WTC11 (cell line): ENCODE data around the gene RBSN.

Source experiments
- ARID4B ChIP-seq: sonication (generic); formaldehyde crosslinking; IDR thresholded peaks from 2 replicates; pipeline ENCODE4 v1.8.0; 2023; ENCODE audit warnings: missing genetic modification reagents, mild to moderate bottlenecking, borderline replicate concordance
- ATF3 ChIP-seq: sonication (generic); formaldehyde crosslinking; conservative IDR thresholded peaks from 2 replicates; pipeline ENCODE4 v1.8.1; 2022; ENCODE audit warnings: mild to moderate bottlenecking, missing genetic modification reagents
- CTCF ChIP-seq: fragments of 200-600 bp; IDR thresholded peaks from 2 replicates; pipeline ENCODE4 v1.8.0; 2022; ENCODE audit warnings: antibody characterized with exemption
- ELF4 ChIP-seq: sonication (generic); formaldehyde crosslinking; IDR thresholded peaks from 2 replicates; pipeline ENCODE4 v1.8.1; 2022; ENCODE audit warnings: low read depth, mild to moderate bottlenecking, moderate library complexity, missing genetic modification reagents
- FOXK1 ChIP-seq: sonication (generic); formaldehyde crosslinking; IDR thresholded peaks from 2 replicates; pipeline ENCODE4 v1.8.0; 2022; ENCODE audit warnings: mild to moderate bottlenecking, moderate library complexity, missing genetic modification reagents
- GTF2I ChIP-seq: fragments of 250-450 bp; sonication (Bioruptor Pico); conservative IDR thresholded peaks from 2 replicates; pipeline ENCODE4 v1.4.0; 2021; ENCODE audit warnings: mild to moderate bottlenecking
- MAX ChIP-seq: sonication (generic); formaldehyde crosslinking; IDR thresholded peaks from 2 replicates; pipeline ENCODE4 v1.8.0; 2022; ENCODE audit warnings: mild to moderate bottlenecking, missing genetic modification reagents
- SOX15 ChIP-seq: fragments of 250-450 bp; sonication (Bioruptor Pico); IDR thresholded peaks from 2 replicates; pipeline ENCODE4 v1.9.0; 2021; ENCODE audit warnings: mild to moderate bottlenecking
- STAT6 ChIP-seq: sonication (generic); formaldehyde crosslinking; conservative IDR thresholded peaks from 2 replicates; pipeline ENCODE4 v1.8.1; 2023; ENCODE audit warnings: mild to moderate bottlenecking, low read depth, missing genetic modification reagents, moderate library complexity
- TEAD4 ChIP-seq: sonication (generic); formaldehyde crosslinking; IDR thresholded peaks from 2 replicates; pipeline ENCODE4 v1.8.0; 2022; ENCODE audit warnings: mild to moderate bottlenecking, missing genetic modification reagents
- USF2 ChIP-seq: sonication (generic); formaldehyde crosslinking; IDR thresholded peaks from 2 replicates; pipeline ENCODE4 v1.8.1; 2023; ENCODE audit warnings: mild to moderate bottlenecking, missing genetic modification reagents, moderate library complexity
- ZNF121 ChIP-seq: sonication (generic); formaldehyde crosslinking; IDR thresholded peaks from 2 replicates; pipeline ENCODE4 v1.8.0; 2023; ENCODE audit warnings: missing genetic modification reagents

- TF ChIP-seq TEAD4 (CRISPR knock-in tag), result no peak
- no peak for TF ChIP-seq CTCF
- TF ChIP-seq ELF4, result no peak
- TF ChIP-seq ZNF121, result no peak
- no peak for TF ChIP-seq ATF3
- TF ChIP-seq STAT6 (CRISPR knock-in tag), result no peak
- no peak for TF ChIP-seq GTF2I (CRISPR knock-in tag)
- no peak for TF ChIP-seq SOX15 (CRISPR knock-in tag)
- no peak for TF ChIP-seq USF2
- TF ChIP-seq MAX (CRISPR knock-in tag), result no peak
- no peak for TF ChIP-seq FOXK1 (CRISPR knock-in tag)
- TF ChIP-seq ARID4B (CRISPR knock-in tag), result no peak
These were observed 32.5 kb downstream of the RBSN start for GRCh38 chr3:15066467-15066866.
